Activated CD4-positive, alpha-beta T cell treated with anti-CD3 and anti-CD28 coated beads for 48 hours (primary cell): Measurements from ENCODE around the gene B4GALT4.

Source experiments
- DNase-seq: peaks from one replicate; pipeline ENCODE4 v3.0.0-alpha.2; 2020

The B4GALT4 gene

DNA sequence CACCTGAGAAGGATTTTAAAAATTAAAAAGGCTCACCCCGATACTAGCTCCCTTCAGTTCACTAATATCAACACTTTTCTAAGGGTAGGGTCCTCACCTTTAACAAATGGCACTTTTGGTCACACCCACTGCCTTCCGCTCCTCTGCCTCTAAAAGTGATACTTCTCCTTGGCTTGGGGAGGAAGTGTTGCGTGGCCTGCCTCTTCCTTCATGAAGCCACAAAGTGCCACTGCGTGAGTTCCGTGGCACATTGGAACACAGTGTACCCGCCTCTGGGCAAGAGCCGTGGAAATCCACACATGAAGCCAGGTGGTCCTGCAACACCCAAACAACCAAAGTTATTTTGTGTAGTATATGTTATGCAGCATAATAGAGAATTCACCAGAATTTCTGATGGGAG lies 3.9 kb downstream of the B4GALT4 start:
- peak; percentile 25 for DNase-seq

DNA sequence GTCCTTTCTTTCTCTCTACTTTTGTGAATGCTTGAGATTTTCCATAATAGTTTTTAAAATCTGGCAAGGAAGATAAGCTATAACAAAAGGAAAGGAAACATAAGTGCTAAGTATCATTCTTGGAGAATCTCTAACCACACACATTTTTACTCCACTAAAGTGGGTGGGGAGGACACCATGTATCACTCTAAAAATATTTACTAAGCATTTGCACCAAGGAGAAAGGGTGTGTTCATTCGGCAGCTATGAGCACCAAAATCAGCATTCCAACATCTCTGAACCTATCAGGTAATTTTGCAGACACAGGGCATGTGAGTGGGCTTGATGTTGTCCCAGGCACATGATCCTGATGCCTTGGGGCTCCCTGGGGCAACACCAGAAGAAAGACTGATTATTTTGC lies 5.5 kb downstream of the B4GALT4 start:
- no peak for DNase-seq

- DNase-seq: no peak
Measured at GRCh38 chr3:119234610-119235009, 6.1 kb downstream of the B4GALT4 start.

- DNase-seq: no peak
Measured at GRCh38 chr3:119230745-119231144, 9.9 kb downstream of the B4GALT4 start.

- DNase-seq: no peak
Measured at GRCh38 chr3:119230071-119230470, 10.6 kb downstream of the B4GALT4 start.

- no peak for DNase-seq
Measured at GRCh38 chr3:119229190-119229589, 11.5 kb downstream of the B4GALT4 start.

DNA sequence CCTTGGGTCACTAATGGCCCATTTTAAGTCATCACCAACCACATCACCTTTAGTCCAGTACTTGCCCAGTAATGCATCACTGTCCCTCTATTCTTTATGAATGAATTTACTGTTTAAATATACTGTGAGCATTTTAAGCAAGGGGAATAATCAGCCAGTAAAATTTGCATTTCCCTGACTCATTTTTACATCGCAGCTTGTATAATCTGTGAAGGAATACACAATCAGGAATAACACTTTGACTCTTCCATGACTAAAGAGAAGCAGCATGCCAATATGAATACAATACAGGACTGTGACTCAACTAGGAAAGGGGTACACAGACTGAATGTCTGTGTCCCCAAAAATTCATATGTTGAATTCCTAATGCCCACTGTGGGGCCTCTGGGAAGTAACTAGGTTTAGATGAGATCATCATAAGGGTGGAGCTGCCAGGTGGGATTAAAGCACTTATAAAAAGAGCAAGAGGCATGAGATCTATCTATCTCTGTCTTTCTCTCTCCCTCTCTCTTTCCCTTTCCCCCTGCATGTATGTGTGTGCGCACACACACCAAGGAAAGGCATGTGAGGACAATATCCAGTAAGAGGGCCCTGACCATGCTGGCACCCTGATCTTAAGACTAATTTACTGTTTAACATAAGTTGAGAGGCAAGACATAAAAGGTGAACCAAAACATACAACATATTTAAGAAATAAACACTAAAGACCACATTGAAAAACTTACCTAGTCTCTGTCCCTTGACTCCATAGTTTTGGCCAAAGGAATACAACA lies 12.1 kb downstream of the B4GALT4 start:
- DNase-seq: no peak

DNA sequence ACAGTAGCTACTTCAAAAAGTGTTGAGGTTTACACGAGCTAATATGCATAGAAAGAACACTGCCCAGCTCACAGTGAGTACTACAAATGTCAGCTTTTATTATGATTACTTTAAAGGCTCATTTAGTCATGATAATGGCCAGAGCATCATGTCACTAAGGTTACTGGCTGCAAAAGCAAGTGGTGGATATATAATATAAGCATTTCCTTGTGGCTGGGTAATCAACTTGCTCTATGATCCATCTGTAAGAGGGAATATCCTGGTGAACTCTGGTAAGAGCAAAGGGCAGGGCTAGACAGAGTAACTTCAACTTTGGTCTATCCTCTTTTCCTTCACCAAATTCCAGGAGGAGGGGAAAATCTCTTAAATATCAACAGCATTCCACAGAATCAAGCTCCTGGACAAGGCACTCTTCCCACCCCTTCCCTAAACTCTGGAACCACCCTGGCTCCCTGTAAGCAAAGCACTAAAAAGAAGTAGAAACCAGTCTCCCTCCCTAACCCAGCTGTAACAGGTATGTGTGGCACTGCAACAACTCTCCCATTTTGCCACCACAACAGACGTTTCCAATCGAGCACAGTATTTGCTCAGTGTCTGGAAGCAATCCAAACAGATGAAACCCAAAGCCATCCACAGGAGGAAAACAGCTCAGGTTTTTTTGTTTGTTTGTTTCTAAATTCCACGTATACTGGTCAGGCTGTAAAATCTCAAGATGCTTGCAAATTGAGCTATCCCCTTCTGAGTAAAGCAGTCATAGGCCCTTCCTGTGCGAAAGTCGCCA lies 13.4 kb downstream of the B4GALT4 start:
- no peak for DNase-seq

- DNase-seq: no peak
Measured at GRCh38 chr3:119225121-119225520, 15.6 kb downstream of the B4GALT4 start.

GRCh38 chr3:119223511-119223910 lies 17.2 kb downstream of the B4GALT4 start:
- DNase-seq: no peak

- no peak for DNase-seq
Measured at GRCh38 chr3:119222391-119222790, 18.3 kb downstream of the B4GALT4 start.

DNA sequence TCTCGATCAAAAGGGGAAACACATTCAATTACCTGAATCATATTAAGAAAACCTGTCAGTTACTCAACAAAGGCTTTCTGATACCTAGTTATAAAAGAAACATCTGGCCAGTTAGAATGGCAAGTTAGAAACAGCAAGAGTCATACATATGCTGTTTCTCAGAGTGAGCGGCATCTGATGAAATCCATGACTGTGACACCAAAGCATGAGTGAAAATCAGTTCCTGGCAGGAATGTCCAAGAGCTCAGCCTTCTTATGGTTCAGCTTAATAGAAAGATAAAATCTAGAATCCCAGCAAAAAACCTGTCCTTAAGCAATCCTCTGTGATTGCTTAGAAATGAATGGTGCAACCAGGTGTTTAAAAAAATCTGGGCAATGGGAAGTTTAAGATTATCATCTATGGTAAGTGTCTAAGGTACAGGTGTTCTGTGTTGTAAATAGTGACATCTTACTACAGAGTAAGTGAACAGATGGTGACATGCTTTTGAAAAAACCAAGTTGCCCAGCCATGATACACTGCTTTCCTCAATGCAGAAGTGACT lies 18.8 kb downstream of the B4GALT4 start:
- no peak for DNase-seq

GRCh38 chr3:119220970-119221667 lies 19.6 kb downstream of the B4GALT4 start:
- DNase-seq: no peak

GRCh38 chr3:119220198-119220597 lies 20.5 kb downstream of the B4GALT4 start:
- no peak for DNase-seq

GRCh38 chr3:119219069-119219468 lies 21.6 kb downstream of the B4GALT4 start:
- peak; percentile 42 for DNase-seq

- DNase-seq: no peak
Measured at GRCh38 chr3:119211803-119212202, 28.9 kb downstream of the B4GALT4 start.

- DNase-seq: no peak
Measured at GRCh38 chr3:119211193-119211592, 29.5 kb downstream of the B4GALT4 start.

- no peak for DNase-seq
Measured at GRCh38 chr3:119207512-119207875, 33.2 kb downstream of the B4GALT4 start.

DNA sequence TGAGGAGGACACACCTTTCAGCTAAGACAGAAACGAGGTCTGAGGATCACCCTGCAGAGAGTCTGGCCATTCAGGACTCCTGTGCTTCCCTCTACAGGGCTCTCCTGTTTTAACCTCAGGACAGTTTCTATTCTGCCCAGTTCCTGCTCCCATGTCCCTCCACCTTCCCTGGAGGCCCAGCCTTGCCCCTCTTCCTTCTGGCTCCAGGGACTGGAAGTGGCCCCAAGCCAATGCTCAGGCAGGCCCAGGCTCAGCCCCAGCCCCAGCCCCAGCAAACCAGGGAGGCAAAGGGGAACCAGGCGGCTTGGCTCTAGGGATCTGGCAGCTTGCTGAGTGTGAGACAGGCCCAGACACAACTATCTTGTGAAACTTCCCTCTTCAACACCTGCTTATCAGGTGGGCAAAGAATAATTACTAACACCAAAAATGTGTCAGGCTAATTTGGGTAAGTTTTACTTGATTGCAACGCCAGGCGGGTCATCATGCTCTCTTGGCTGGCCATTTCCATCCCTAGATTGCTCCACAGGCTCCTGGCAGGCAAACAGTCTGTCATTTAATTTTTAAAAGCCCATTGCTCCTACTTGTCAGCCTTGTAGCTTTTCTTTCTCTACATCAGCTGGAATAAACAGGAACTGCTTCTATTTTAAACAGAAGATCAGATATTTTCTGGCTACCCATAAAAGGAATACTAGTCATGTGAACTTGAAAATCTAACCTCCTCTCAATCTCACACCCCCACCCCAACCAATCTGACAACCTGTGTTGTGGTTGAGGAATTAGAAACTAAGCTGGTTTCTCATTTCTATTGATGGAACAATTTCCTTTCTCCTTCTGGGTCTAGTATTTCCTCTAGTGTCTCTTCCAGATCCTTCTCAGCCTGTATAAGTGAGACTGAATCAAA lies 33.8 kb downstream of the B4GALT4 start:
- no peak for DNase-seq

DNA sequence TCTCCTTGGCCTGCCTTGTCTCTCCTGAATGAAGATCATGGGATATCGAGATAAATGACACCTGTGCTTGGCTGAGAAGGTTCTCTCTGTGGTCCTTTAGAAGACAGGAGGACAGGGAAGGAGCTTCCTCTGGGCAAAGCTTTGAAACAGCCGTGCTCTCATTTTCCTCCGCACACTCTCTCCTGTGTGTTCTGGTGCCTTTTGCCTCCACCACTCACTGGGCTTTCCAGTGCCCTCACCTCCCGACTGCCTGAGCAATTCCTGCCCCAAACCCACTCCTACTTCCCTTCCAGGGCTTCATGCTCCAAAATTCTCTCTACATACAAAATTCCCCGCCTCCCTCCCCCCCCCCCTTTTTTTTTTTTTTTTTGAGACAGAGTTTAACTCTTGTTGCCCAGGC lies 35.0 kb downstream of the B4GALT4 start:
- DNase-seq: no peak

DNA sequence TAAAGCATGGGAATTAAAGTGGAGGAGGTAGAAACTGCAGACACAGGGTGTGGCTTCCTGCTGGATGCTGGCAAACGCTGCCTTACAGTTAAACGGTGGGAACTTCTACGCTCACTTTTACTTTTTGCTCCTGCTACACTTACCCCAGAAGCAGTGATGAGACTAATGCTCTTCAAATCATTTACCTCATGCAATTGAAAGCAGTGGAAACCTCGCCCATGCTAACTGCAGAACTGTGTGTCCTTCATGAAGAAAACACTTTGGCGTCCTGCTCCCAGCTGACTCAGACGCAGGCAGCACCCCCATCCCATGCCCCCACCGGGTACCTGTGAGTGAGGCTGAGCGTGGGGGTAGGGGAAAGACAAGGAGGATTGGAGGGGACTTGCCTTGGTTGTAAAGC lies 35.5 kb downstream of the B4GALT4 start:
- DNase-seq: no peak

- no peak for DNase-seq
Measured at GRCh38 chr3:119195911-119196310, 44.8 kb downstream of the B4GALT4 start.

DNA sequence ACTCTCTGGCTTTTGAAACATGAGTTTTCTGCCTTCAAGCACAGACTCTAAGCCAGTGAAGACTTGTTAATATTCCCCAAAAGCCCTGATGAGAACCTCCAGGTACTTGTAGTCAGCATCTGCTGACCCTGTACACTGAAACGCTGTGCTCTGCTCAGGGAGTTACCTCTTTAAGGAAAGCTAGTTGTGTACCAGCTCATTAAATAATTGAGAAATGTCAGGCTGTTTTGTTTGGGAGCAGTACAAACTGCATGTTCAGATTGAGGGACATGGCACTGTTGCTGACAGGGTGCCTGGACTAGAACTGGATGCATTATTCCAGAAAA lies 45.6 kb downstream of the B4GALT4 start:
- DNase-seq: no peak
